Psoas muscle (tissue), 8 donors: ENCODE data around the gene NR3C1. TPM values are rescaled to one million over a fixed set of nuclear protein-coding genes. Genes with fewer than 3 reads are reported as not detected.

Experiments
- ATAC-seq, 4 donors: fragments of 200-7000 bp; cut with Tn5 transposase; one replicate each; pipeline ENCODE4 v1.9.1; 2020; ENCODE audit warnings: moderate library complexity in 3 of 4, mild to moderate bottlenecking in 2 of 4
- DNase-seq, 2 donors: peaks; one replicate each; pipeline ENCODE4 v3.0.0-alpha.2; 2020
- H3K27ac ChIP-seq: fragments of 200-600 bp; one replicate; pipeline ENCODE4 v1.8.0; 2022
- H3K27me3 ChIP-seq, 3 donors: fragments of 200-600 bp in 1 of 3; one replicate each; pipeline versions ENCODE4 v1.6.1 to v1.8.0; 2013 to 2022; ENCODE audit warnings: low read length in 2 of 3, mild to moderate bottlenecking in 2 of 3, moderate library complexity in 1 of 3; ENCODE audit not compliant: insufficient read depth in 3 of 3
- H3K36me3 ChIP-seq, 2 donors: fragments of 200-600 bp in 1 of 2; one replicate each; pipeline versions ENCODE4 v1.6.1 to v1.8.0; 2013 to 2022; ENCODE audit warnings: low read depth in 1 of 2, mild to moderate bottlenecking in 1 of 2, moderate library complexity in 1 of 2; ENCODE audit not compliant: insufficient read depth in 1 of 2
- H3K4me1 ChIP-seq: fragments of 200-600 bp; one replicate; pipeline ENCODE4 v1.8.0; 2022
- H3K4me3 ChIP-seq: fragments of 200-600 bp; one replicate; pipeline ENCODE4 v1.8.0; 2022; ENCODE audit warnings: mild to moderate bottlenecking
- H3K9me3 ChIP-seq: fragments of 200-600 bp; one replicate; pipeline ENCODE4 v1.8.0; 2022
- CTCF ChIP-seq: fragments of 200-600 bp; IDR thresholded peaks from one replicate; pipeline ENCODE4 v1.8.0; 2022; ENCODE audit warnings: antibody characterized with exemption
- WGBS, 3 donors: extraction: QIAGEN DNeasy Blood & Tissue Kit; methylation state at CpG; one replicate each; pipeline versions ENCODE4 v1.1.6 to v1.1.7; 2013; 5-methylcytosine and 5-hydroxymethylcytosine counted together
- intact Hi-C, 2 donors: fragments of 100-400 bp; cut with DNase I; formaldehyde crosslinking; loops; one replicate each; pipeline versions ENCODE4 v1.11.0 to v1.14.2; 2022
- polyA plus RNA-seq, 3 donors: library from polyadenylated mRNA; stranded (reverse); fragments of 200-250 nt; gene quantifications; one replicate each; pipeline ENCODE4 v1.2.3, GENCODE V29; 2013
- total RNA-seq, 4 donors: library from RNA; stranded (reverse); fragmentation: NEBNext Ultra II Directional in 2 of 4; extraction: Animal tissue kit (Norgen Biotek cat#: 25700) in 2 of 4; gene quantifications; one replicate each; pipeline versions ENCODE4 v1.2.1 to v1.2.4, GENCODE V29; 2021 to 2023
- donor health status: healthy with polysubstance abuse.
- donor health status: DM: no; HTN: no; CAD: no; lungs with moderate emphysema.
- donor health status: Bipolar disorder and iron deficiency.
- donor health status: healthy.
- donor health status: DM: yes; HTN: yes; CAD: no.
- donor health status: DM: no; HTN: no; CAD: no.
- donor health status: DM: no; HTN: no; CAD: no.
- donor health status: DM: yes; HTN: yes; CAD: no.

Gene NR3C1
- total and polyA plus RNA-seq, 7 donors: 16.5 to 89.7 (median 55.8) TPM

GRCh38 chr5:143318833-143319232 is 84.7 kb downstream of the NR3C1 start:
- TF ChIP-seq CTCF: no peak
- peak overlapping the region; percentile 28 for H3K27ac ChIP-seq
- 82 to 92% (median 83%) methylated on average over 1 of the region's 1 CpG for whole genome bisulfite sequencing, 3 donors

GRCh38 chr5:143318270-143318669 is 85.2 kb downstream of the NR3C1 start:
- no peak for ATAC-seq
- intact Hi-C loops: loop anchor here (5.0 to 10.0 kb wide), 3 partner anchors 57 to 84 kb away; partner anchors contain the start of gene NR3C1 (in 1 of the 2)
- 83 to 88% (median 87%) methylated on average over 1 of the region's 1 CpG for WGBS, 3 donors
- peaks cover 93% of the 10 kb centered on the region for H3K4me1 ChIP-seq
- H3K36me3 ChIP-seq: peaks cover 0 to 3% of the 10 kb centered on the region in 2 donors
- DNase-seq: no peak
- H3K9me3 ChIP-seq: no peaks in the 10 kb centered on the region
- peak overlapping the region; percentile 86 for H3K27ac ChIP-seq
- TF ChIP-seq CTCF: no peak
- no peaks in the 10 kb centered on the region for H3K27me3 ChIP-seq
- H3K4me3 ChIP-seq: no peak overlapping the region

More at GRCh38 chr5:143318833-143319232, 84.7 kb downstream of the NR3C1 start:
- Histone ChIP-seq H3K4me3 (no peak overlapping the region), H3K36me3 (no peaks in the 10 kb centered on the region), H3K4me1 (peaks cover 91% of the 10 kb centered on the region), H3K27me3 (no peaks in the 10 kb centered on the region), H3K9me3 (no peaks in the 10 kb centered on the region)
- intact Hi-C loops: loop anchor here (5.0 to 10.0 kb wide), 3 partner anchors 56 to 83 kb away; partner anchors contain the start of gene NR3C1 (in 1 of the 2)
- no peak for ATAC-seq
- DNase-seq: no peak

DNA sequence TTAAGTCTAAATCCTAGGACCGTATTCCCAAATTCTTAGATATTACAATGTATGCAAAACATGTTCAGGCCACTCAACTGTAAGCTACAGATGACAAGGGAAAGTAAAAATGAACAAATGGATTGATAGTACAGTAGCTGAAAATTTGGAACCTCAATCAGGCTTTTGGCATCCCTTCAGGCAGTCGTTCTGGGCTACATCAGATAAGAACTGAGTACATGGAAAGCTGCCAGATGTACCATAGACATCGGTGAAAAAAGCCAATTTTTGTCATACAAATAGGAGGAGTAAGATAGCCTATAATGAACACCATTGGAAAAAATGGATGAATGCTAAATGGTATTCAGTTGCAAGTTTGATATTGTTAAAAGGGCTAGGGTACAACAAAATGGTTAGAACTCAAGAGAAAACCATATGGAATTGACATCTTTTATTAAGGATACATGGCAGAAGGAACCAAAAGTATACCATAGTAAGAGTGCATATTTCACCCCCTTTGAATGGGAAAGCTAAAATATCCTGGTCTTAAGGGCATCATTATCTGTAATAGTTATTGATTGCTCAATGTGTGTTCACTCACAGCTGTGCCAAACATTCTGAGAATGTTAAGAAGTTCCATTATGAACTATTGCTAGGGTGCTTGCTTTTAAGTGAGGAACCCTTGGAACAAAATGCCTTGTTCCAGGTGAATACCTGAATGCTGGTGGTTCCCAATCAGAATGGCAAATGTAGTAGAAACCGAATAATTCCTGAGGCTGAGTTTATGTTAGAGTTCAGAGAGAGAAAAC is 86.4 kb downstream of the NR3C1 start:
- WGBS, 3 donors: 33 to 44% (median 38%) methylated on average over 4 of the region's 4 CpGs
- Histone ChIP-seq H3K27ac (peak overlapping the region; percentile 86), H3K4me3 (no peak overlapping the region), H3K4me1 (peaks cover 83% of the 10 kb centered on the region), H3K9me3 (no peaks in the 10 kb centered on the region), H3K27me3 (no peaks in the 10 kb centered on the region), H3K36me3 (peaks cover 6 to 16% of the 10 kb centered on the region in 2 donors)
- ATAC-seq: no peak
- intact Hi-C loops: loop anchor here (5.0 to 10.0 kb wide), 3 partner anchors 58 to 85 kb away; partner anchors contain the start of gene NR3C1 (in 1 of the 2)
- no peak for DNase-seq
- no peak for TF ChIP-seq CTCF

DNA sequence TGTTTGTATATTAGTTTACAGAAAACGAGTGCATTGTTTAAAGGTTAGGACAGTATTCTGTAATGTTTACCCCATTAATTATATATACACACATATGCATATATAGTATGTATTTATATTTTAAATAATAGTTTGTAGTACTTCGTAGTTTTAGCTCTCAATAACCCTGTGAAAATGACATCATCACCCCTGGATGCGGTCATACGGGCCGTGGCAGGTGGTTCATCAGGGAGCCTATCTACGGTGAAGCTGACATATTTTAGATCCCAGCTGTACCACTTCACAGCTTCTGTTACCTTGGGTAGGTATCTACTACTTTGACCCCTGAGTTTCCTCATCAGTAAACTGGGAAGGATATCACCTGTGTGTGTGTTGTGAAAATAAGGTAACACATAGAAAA is 87.1 kb downstream of the NR3C1 start:
- H3K9me3 ChIP-seq: no peaks in the 10 kb centered on the region
- no peak for TF ChIP-seq CTCF
- no peak overlapping the region for H3K4me3 ChIP-seq
- intact Hi-C loops: loop anchor here (5.0 to 10.0 kb wide), 3 partner anchors 58 to 86 kb away; partner anchors contain the start of gene NR3C1 (in 1 of the 2)
- 33 to 45% (median 39%) methylated on average over 6 of the region's 6 CpGs for WGBS, 3 donors
- peaks cover 76% of the 10 kb centered on the region for H3K4me1 ChIP-seq
- no peaks in the 10 kb centered on the region for H3K27me3 ChIP-seq
- peak; percentile 36 to 62 (median 52) for ATAC-seq
- H3K27ac ChIP-seq: peak overlapping the region; percentile 86
- H3K36me3 ChIP-seq: peaks cover 6 to 19% of the 10 kb centered on the region in 2 donors
- DNase-seq: no peak
